Thyroid gland (tissue), 4 donors: Measurements from ENCODE around the gene SNX2. TPM values are rescaled to one million over a fixed set of nuclear protein-coding genes. Genes with fewer than 3 reads are reported as not detected.

ENCODE experiments used
- DNase-seq, 2 donors: peaks; one replicate each; pipeline ENCODE4 v3.0.0-alpha.2; 2019
- H3K27ac ChIP-seq, 3 donors: fragments of 200-600 bp; sonication (generic); 1 replicate in 2 of 3; 2 replicates in 1 of 3; pipeline ENCODE4 v1.5.1; 2016 to 2019; ENCODE audit warnings: mild to moderate bottlenecking in 1 of 3, moderate library complexity in 1 of 3
- H3K27me3 ChIP-seq: fragments of 200-600 bp; sonication (generic); one replicate; pipeline ENCODE4 v1.5.1; 2019
- H3K36me3 ChIP-seq, 2 donors: fragments of 200-600 bp; sonication (generic); one replicate each; pipeline ENCODE4 v1.5.1; 2016 to 2019
- H3K4me1 ChIP-seq, 2 donors: fragments of 200-600 bp; sonication (generic); one replicate each; pipeline ENCODE4 v1.5.1; 2017 to 2019
- H3K4me3 ChIP-seq, 3 donors: fragments of 200-600 bp; sonication (generic); replicated peaks in 1 of 3; 1 replicate in 2 of 3; 2 replicates in 1 of 3; pipeline ENCODE4 v1.5.1; 2016; ENCODE audit warnings: mild to moderate bottlenecking in 1 of 3
- H3K9me3 ChIP-seq: fragments of 200-600 bp; sonication (generic); one replicate; pipeline ENCODE4 v1.5.1; 2017
- POLR2A ChIP-seq, 2 donors: fragments of 450-650 bp; IDR thresholded peaks; one replicate each; pipeline ENCODE4 v1.6.1; 2017; ENCODE audit warnings: antibody characterized with exemption in 2 of 2, mild to moderate bottlenecking in 2 of 2, moderate library complexity in 1 of 2
- WGBS, 2 donors: methylation state at CpG; one replicate each; pipeline ENCODE4 v1.1.5; 2017; 5-methylcytosine and 5-hydroxymethylcytosine counted together
- intact Hi-C: fragments of 100-400 bp; cut with DNase I; formaldehyde crosslinking; loops from one replicate; pipeline ENCODE4 v1.15.1; 2023
- total RNA-seq, 4 donors: library from RNA; depleted of rRNA; stranded (reverse); fragments of >200 nt; gene quantifications; one replicate each; pipeline ENCODE4 v1.2.3, GENCODE V29; 2016
- TF ChIP-seq, protein P1 (sequence below), 6 experiments: fragments of 200-600 bp in 3 of 6; fragments of 450-650 bp in 3 of 6; sonication (generic) in 3 of 6; IDR thresholded peaks; one replicate each; pipeline ENCODE4 v1.5.1; 2016 to 2019; ENCODE audit warnings: antibody characterized with exemption in 6 of 6, mild to moderate bottlenecking in 2 of 6, inconsistent platforms in 1 of 6, moderate library complexity in 1 of 6

Gene SNX2
- total RNA-seq, 4 donors from 2014 or later = 113 to 136 (median 125) TPM

DNA sequence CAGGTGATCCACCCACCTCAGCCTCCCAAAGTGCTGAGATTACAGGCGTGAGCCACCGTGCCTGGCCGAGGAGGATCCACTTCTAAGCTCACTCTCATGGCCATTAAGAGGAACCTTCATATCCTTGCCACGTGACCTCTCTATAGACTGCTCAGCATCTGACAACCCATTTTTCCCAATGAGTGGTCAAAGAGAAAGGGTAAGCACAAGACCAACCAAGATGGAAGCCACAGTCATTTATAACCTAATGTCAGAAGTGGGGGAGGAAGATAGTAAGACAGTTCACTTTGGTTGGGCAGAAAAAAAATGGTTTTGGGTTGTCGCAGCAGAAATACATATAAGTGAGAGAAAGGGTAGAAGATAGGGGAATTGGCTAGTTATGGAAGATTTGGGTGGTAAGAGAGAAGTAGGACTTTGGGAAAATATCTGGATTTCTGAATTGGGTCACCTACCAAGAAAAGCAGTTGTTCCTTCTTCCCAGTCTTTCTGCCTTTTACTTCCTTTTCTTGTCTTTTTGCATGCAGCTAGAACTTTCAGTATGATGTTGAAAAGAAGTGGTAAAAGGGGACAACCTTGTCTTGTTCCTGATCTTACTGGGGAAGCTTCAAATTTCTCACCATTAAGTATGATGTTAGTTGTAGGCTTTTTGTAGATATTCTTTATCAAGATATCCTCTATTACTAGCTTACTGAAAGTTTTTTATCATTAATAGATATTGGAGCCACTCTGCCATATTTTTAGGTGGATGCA lies 15.6 kb downstream of the SNX2 start:
- Histone ChIP-seq H3K9me3 (no peaks in the 10 kb centered on the region), H3K27me3 (no peaks in the 10 kb centered on the region), H3K4me1 (peaks cover 0 to 8% of the 10 kb centered on the region in 2 donors), H3K27ac (no peak overlapping the region), H3K4me3 (no peak overlapping the region), H3K36me3 (no peaks in the 10 kb centered on the region)
- no peak for TF ChIP-seq POLR2A (IDR thresholded peaks at IDR 0.05)
- TF ChIP-seq, protein P1, sequence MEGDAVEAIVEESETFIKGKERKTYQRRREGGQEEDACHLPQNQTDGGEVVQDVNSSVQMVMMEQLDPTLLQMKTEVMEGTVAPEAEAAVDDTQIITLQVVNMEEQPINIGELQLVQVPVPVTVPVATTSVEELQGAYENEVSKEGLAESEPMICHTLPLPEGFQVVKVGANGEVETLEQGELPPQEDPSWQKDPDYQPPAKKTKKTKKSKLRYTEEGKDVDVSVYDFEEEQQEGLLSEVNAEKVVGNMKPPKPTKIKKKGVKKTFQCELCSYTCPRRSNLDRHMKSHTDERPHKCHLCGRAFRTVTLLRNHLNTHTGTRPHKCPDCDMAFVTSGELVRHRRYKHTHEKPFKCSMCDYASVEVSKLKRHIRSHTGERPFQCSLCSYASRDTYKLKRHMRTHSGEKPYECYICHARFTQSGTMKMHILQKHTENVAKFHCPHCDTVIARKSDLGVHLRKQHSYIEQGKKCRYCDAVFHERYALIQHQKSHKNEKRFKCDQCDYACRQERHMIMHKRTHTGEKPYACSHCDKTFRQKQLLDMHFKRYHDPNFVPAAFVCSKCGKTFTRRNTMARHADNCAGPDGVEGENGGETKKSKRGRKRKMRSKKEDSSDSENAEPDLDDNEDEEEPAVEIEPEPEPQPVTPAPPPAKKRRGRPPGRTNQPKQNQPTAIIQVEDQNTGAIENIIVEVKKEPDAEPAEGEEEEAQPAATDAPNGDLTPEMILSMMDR (IDR thresholded peaks at IDR 0.05) = no peak
- DNase-seq = no peak
- 93 to 100% methylated on average over 5 of the region's 5 CpGs for WGBS, 2 donors
- intact Hi-C loops = no loop called here

DNA sequence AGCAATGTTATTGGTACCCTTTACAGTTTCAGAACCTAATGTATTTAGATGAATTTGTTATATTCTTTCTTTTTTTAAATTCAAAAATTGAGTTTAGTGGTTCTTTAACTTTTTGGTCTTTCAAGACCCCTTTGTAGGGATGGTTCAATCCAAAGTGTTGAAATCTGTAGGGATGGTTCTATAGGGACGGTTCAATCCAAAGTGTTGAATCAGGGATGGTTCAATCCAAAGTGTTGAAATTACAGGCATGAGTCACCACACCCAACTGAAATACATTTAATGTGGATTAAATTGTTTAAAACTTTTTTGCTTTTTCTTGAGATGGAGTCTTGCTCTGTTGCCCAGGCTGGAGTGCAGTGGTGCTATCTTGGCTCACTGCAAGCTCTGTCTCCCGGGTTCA lies 30.6 kb downstream of the SNX2 start:
- no peak for DNase-seq
- H3K9me3 ChIP-seq = no peaks in the 10 kb centered on the region
- intact Hi-C loops = no loop called here
- no peak for TF ChIP-seq POLR2A (IDR thresholded peaks at IDR 0.05)
- TF ChIP-seq, protein P1 (IDR thresholded peaks at IDR 0.05) = no peak
- H3K27ac ChIP-seq = no peak overlapping the region
- peaks cover 3 to 13% of the 10 kb centered on the region in 2 donors for H3K36me3 ChIP-seq
- 96 to 98% methylated on average over 2 of the region's 2 CpGs for WGBS, 2 donors
- no peaks in the 10 kb centered on the region for H3K27me3 ChIP-seq
- peaks cover 3 to 10% of the 10 kb centered on the region in 2 donors for H3K4me1 ChIP-seq
- H3K4me3 ChIP-seq = no peak overlapping the region

DNA sequence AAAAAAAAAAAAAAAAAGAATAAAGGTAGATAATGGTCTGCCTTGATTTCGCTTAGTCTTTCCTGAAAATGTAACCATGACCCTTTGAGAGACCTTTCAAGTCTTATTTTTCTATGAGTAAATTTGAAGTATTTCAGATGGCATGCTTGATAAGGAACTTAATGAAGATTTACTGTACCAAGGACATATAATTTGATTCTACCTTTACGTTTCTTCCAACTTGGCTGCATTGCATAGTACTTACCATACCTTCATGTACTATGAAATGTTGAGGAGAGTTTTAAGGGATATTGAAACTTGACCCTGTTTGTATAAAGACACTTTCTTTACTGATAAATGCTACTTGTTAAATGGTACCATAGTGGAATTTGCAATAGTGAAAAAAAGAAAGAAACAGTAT lies 35.5 kb downstream of the SNX2 start:
- WGBS, 2 donors = 82 to 95% methylated on average over 2 of the region's 2 CpGs
- Histone ChIP-seq H3K36me3 (peaks cover 3 to 13% of the 10 kb centered on the region in 2 donors), H3K27ac (no peak overlapping the region), H3K4me1 (no peaks in the 10 kb centered on the region), H3K9me3 (no peaks in the 10 kb centered on the region), H3K4me3 (no peak overlapping the region), H3K27me3 (no peaks in the 10 kb centered on the region)
- intact Hi-C loops = no loop called here
- DNase-seq = no peak
- TF ChIP-seq, protein P1 (IDR thresholded peaks at IDR 0.05) = no peak
- TF ChIP-seq POLR2A (IDR thresholded peaks at IDR 0.05) = no peak

- no peak overlapping the region for H3K4me3 ChIP-seq
- no peaks in the 10 kb centered on the region for H3K27me3 ChIP-seq
- intact Hi-C loops = no loop called here
- H3K9me3 ChIP-seq = no peaks in the 10 kb centered on the region
- no peak for TF ChIP-seq POLR2A (IDR thresholded peaks at IDR 0.05)
- TF ChIP-seq, protein P1 (IDR thresholded peaks at IDR 0.05) = no peak
- DNase-seq = no peak
- 96 to 98% methylated on average over 3 of the region's 3 CpGs for WGBS, 2 donors
- H3K27ac ChIP-seq = no peak overlapping the region
- H3K4me1 ChIP-seq = no peaks in the 10 kb centered on the region
- peaks cover 0 to 4% of the 10 kb centered on the region in 2 donors for H3K36me3 ChIP-seq
These were observed 40.4 kb downstream of the SNX2 start for GRCh38 chr5:122815218-122815767.

DNA sequence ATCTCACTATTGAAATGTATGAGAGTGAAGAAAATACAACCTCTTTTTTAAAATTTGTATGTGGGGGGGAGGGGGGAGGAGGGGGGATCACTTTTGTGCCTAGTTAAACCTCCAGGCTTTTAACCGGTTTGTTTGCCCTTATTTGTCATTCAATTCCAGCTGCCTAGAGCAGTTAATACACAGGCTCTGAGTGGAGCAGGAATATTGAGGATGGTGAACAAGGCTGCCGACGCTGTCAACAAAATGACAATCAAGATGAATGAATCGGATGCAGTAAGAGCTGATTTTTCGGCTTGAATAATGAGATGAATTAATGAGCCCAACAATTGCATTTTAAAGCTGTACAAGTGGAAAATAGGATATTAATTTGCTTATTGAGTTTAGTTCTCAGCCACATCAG lies 41.9 kb downstream of the SNX2 start:
- intact Hi-C loops = no loop called here
- no peak for TF ChIP-seq POLR2A (IDR thresholded peaks at IDR 0.05)
- TF ChIP-seq, protein P1 (IDR thresholded peaks at IDR 0.05) = no peak
- Histone ChIP-seq H3K4me3 (no peak overlapping the region), H3K4me1 (no peaks in the 10 kb centered on the region), H3K36me3 (peaks cover 0 to 6% of the 10 kb centered on the region in 2 donors), H3K27ac (no peak overlapping the region), H3K9me3 (no peaks in the 10 kb centered on the region), H3K27me3 (no peaks in the 10 kb centered on the region)
- no peak for DNase-seq
- WGBS, 2 donors = 85 to 86% methylated on average over 5 of the region's 5 CpGs
